Inflammatory macrophage treated with lipopolysaccharide for 1 hour (primary cell): ENCODE results near the gene CACNA1G.

Experiments used
- DNase-seq, 2 donors: peaks; one replicate each; pipeline ENCODE4 v3.0.0-alpha.2; 2020 to 2022

CACNA1G gene

DNA sequence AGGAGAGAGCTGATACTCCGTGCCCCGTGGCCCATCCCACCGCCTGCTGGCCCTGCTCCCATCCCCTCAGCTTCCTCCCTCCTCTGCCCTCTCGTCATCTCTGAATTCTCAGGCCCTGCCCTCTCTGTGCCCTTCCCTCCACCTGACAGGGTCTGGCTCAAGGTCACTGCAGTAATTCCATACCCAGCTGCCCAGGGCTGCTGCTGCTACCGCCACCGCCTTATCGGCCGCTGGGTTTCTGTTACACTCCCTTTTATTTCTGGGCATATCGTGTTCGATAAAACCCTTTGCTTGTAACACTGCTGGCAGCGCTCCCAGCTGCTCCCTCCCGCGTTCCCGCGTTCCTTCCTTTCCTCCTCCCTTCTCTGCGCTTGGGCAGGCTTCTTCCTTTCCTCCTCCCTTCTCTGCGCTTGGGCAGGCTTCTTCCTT is 26.8 kb upstream of the CACNA1G start:
- no peak for DNase-seq

DNA sequence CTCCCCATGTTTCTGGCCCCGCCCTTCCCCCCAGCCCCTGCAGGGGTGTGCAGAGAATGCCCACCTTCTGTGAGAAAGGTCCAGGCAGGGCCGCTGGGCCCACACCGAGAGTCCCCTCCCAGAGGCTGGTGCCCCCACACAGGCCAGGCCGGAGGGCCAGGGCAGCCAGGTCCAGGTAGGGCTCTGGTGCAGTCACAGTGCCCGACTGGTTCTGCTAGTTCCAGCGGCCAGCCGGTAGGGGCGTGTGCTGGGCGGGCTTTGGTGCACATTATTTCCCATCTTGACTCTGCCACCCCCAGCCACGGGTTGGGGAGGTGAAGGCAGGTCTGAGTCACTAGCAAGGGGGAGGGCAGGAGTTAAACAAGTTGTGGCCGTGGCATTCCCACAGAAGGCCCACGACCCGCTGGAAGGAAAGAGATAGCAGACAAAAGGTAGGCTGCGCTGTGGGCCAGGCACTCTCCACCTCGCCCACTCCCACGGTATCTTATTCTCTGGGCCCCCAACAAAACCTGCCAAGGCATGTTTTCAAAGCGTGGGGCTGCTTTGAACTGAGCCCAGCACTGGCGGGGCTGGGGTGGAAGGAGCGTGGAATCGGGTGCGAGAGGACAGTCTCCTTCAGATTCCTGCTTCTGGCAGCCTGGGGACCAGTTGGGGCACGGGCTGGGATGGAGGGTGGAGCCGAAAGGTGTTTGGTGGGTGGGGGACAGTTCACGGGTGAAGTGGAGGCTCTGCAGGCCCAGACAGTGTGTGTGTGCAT is 26.1 kb upstream of the CACNA1G start:
- no peak for DNase-seq

DNA sequence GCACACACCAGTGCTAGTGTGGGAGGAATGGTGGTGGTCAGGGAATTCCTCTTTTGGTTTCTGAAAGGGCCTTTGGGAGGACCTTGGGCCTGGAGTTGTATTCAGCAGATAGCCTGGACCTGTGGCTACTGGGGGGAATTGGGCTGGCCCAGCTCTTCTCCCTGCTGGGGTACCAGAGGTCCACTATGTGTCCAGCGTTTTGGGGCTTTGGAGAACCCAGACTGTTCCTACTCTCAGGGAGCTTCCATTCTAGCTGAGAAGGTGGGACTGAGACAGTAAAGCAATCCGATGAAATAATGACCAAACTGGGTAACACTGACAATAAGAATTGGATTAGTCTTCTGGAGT is 25.6 kb upstream of the CACNA1G start:
- no peak for DNase-seq

DNA sequence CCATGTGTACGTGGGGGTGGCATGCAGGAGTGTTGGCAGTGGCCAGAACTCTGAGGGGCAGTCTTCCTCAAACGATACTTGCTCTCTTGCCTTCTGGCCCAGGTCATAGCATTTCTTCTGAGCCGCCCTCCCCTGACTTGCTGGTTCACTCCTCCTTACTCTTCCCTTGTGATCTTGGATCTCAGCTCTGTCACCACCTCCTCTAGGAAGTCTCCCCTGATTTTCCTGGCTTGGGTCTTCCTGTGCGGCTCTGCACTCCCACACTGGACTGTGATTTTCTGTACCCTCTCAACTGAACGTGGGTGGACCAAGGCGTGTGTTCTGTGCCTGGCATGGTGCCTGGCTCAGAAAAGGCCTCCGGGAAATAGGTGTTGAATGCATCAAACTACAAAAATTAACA is 25.1 kb upstream of the CACNA1G start:
- no peak for DNase-seq

DNA sequence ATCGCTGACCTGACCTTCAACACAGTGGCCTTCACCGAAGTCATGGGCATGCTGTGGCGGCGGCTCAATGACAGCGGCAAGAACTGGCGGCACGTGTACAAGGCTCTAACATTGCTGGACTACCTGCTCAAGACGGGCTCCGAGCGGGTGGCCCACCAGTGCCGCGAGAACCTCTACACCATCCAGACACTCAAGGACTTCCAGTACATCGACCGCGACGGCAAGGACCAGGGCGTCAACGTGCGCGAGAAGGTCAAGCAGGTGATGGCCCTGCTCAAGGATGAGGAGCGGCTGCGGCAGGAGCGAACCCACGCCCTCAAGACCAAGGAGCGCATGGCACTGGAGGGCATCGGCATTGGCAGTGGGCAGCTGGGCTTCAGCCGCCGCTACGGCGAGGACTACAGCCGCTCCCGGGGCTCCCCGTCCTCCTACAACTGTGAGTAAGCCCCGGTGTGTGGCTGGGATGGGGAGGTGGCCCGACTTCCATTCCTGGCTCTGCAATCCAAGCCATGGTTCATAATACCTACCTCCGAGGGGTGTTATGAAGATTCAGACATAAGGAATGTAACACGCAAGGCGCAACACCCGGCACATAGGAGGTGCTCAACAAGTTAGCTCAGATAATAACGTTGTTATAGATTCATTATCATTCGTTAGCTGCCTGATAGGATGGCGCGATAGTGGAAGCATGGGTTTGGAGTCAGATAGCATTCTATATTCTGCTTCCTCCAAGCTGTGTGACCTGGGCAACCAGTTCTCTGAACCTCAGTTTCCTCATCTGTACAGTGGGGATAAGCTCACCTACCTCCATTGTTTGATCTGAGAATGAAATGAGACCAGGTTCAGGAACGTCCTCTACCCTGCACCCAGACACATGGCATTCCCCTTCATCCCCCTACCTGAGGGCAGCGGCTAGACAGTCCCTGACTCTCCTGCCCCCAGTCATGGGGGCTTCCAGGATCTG is 23.6 kb upstream of the CACNA1G start:
- DNase-seq, result no peak

DNA sequence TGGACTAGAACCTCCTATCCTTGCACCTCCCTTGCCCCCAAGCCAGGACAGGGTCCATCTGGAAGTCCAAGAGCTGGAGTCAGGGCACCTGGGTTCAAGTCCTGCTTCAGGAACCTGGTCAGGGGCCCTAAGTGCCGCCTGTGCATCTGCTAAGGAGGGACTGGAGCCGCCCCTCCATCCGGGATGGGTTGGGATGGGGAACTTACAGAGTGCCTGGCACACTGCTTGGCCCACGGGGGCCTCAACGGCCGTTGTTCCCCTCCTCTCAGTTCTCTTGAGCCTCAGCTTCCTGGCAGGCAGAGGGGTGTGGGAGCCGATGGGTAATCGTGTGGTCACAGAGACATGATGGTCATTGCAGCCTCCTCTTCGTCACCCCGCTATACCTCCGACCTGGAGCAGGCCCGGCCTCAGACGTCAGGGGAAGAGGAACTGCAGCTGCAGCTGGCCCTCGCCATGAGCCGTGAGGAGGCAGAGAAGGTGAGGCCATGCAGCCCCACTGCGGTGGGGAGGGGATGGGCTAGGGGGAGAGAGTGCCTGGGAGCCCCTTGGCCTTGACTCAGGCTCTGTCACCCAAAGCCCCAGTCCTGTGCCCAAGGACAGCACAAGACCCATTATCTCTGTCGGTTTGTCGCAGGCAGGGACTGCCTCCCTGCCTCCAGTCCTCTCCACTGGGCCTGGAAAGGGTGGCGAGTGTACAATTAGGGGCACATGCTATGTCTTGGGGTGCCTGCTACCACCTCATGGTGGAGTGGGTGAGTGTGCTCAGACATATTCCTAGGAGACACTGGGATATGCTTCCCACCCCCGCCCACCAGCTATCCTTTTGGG is 22.6 kb upstream of the CACNA1G start:
- DNase-seq, result no peak

GRCh38 chr17:50538549-50539410 is 21.7 kb upstream of the CACNA1G start:
- DNase-seq, result no peak

DNA sequence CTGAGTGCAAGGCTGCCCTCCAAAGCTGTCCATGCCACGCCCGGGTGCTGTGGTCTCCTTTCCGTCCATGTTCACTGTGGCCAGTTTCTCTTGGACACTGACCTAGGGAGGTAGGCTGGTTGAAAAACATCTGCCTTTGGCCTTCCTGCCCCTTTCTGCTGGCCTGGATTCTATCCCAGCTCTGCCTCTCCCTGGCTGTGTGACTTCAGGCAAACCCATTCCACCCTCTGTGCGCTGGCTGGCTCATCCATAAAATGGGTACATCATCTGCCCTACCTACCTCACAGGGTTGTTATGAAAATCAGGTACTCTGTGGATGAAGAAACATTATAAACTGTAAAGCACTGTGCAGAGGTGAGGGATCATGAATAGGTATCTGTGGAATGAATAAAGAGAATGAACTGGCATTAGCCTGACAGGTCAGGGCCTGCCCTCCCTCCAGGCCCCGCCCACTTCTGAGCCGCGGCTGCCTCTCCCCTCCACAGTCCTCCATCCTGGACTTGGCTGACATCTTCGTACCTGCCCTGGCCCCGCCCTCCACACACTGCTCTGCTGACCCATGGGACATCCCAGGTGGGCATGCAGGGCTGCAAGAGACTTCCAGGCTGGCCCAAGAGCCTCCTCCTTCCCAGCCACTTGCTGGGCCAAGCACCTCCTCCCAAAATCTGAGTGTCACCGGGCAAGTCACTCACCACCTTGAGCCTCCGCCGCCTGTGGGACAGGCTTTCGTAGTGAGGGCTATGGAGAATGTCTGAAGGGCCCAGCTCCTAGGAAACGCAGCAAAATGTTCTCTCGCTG is 20.6 kb upstream of the CACNA1G start:
- no peak for DNase-seq

GRCh38 chr17:50540560-50541401 is 19.7 kb upstream of the CACNA1G start:
- DNase-seq, result no peak

DNA sequence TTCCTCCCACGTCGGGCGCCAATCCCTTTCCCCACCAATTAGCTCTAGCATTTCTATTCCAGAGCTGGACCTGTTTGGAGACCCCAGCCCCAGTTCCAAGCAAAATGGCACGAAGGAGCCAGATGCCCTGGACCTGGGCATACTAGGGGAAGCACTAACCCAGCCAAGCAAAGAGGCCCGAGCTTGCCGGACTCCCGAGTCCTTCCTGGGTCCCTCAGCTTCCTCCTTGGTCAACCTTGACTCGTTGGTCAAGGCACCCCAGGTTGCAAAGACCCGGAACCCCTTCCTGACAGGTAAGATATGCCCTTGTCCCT is 19.2 kb upstream of the CACNA1G start:
- DNase-seq, result no peak

GRCh38 chr17:50541716-50542688 is 18.5 kb upstream of the CACNA1G start:
- peak; percentile 78 to 90 for DNase-seq

GRCh38 chr17:50542795-50543774 is 17.4 kb upstream of the CACNA1G start:
- DNase-seq, result no peak

- peak; percentile 30 to 42 for DNase-seq
Measured at GRCh38 chr17:50544516-50544915, 16.0 kb upstream of the CACNA1G start.

DNA sequence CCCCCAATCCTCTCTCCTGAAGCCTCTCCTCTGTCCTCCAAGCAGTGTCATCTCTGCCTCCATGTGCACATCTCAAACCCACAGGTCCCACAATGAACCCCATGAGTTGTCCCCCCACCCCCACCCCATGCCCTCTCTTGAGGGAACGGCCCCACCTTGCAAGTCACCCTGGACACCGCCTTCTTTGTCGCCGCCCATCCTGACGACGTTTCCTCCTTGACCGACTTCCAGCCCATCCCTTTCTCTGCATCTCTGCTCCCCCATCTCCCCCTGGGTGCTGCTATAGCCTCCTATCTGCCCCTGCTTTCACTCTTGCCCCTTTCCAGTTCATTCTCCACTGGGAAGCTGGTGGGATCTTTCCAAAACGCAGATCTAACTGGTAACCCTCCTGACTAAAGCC is 15.2 kb upstream of the CACNA1G start:
- no peak for DNase-seq

- DNase-seq, result no peak
Measured at GRCh38 chr17:50546701-50547034, 13.8 kb upstream of the CACNA1G start.

- peak; percentile 83 to 98 for DNase-seq
Measured at GRCh38 chr17:50547035-50547735, 13.3 kb upstream of the CACNA1G start, which contains the start of gene SPATA20. Gene SPATA20, plus strand, starts transcription at chr17:50547174. Its CDS starts 35 bp downstream, at chr17:50547209.

DNA sequence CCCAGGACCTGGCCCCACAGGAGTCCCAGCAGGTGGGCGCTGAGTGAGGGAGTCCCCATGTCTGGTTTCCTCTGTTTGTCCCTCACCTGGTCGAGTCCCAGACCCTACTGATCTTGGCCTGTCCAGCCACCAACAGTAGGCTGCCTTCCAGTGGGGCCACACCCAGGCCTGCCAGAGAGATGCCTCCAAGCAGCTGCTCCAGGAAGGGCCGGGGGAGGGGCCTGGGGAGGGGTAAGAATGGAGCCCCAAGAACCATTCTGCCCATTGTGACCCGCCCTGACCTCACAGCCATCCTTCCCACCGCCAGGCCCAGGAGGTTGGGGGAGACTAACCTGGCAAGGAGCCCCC is 12.8 kb upstream of the CACNA1G start:
- DNase-seq, result no peak
